WTC11 (cell line): ENCODE results near the gene FKBP4.

Experiments used
- ESRRA ChIP-seq: sonication (generic); formaldehyde crosslinking; IDR thresholded peaks from 2 replicates; pipeline ENCODE4 v1.8.1; 2022; ENCODE audit warnings: mild to moderate bottlenecking, missing genetic modification reagents, borderline replicate concordance
- TF ChIP-seq, protein P1 (sequence below): fragments of 200-600 bp; IDR thresholded peaks from 2 replicates; pipeline ENCODE4 v1.8.0; 2022; ENCODE audit warnings: antibody characterized with exemption

- no peak for TF ChIP-seq ESRRA
- TF ChIP-seq, protein P1, sequence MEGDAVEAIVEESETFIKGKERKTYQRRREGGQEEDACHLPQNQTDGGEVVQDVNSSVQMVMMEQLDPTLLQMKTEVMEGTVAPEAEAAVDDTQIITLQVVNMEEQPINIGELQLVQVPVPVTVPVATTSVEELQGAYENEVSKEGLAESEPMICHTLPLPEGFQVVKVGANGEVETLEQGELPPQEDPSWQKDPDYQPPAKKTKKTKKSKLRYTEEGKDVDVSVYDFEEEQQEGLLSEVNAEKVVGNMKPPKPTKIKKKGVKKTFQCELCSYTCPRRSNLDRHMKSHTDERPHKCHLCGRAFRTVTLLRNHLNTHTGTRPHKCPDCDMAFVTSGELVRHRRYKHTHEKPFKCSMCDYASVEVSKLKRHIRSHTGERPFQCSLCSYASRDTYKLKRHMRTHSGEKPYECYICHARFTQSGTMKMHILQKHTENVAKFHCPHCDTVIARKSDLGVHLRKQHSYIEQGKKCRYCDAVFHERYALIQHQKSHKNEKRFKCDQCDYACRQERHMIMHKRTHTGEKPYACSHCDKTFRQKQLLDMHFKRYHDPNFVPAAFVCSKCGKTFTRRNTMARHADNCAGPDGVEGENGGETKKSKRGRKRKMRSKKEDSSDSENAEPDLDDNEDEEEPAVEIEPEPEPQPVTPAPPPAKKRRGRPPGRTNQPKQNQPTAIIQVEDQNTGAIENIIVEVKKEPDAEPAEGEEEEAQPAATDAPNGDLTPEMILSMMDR = no peak
These were observed 3.1 kb downstream of the FKBP4 start for GRCh38 chr12:2797721-2798418.
